ENCODE measurements around the gene SLC39A11. TPM values are rescaled to one million over a fixed set of nuclear protein-coding genes. Genes with fewer than 3 reads are reported as not detected.

The SLC39A11 gene
- total and polyA plus RNA-seq, 2 of the 13 experiments (the other 11 are each of a cell fraction or from before 2014, with no cell fraction given), result 17.2 to 31.5 TPM

DNA sequence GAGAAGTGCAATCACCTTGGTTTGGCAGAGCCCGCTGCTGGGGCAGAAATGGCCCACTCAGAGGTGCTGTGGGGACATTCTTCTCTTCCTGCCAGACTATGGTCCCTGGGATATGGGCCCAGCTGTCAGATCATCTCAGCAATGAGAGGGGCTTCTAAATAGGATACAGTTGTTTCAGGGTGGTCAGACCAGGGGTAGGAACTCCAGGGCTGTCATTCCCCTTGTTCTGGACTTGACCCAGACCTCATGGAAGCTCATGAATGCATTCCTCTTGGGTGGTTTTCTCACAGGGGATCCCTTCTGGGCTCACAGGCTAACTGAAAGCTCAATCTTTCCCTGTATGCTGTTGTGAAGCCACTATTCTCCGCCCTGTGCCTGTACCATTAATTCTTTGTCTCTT is 347.2 kb downstream of the SLC39A11 start:
- ChIA-PET POLR2A (no interaction called here), CTCF (ENCODE audit: low intra/inter-chr PET ratio, low total read pairs) (no interaction called here)
- intact Hi-C loops (cut with micrococcal nuclease; ENCODE audit: unreplicated experiment), result no loop called here
- WGBS (ENCODE audit: low lambda C conversion rate), result 100% methylated on average over 2 of the region's 2 CpGs
- Histone ChIP-seq H3K4me3 (replicated peaks in 1 of 3; ENCODE audit: insufficient read depth in 1 of 3, low read depth in 2 of 3, low read length in 3 of 3) (no peak overlapping the region), H3K4me1 (ENCODE audit: insufficient read depth, low read length) (peaks cover 27% of the 10 kb centered on the region), H4K20me1 (ENCODE audit: insufficient read depth, low read length) (no peaks in the 10 kb centered on the region), H3K9ac (ENCODE audit: insufficient read depth, low read depth, low read length) (no peak overlapping the region), H3K79me2 (ENCODE audit: insufficient read depth, low read length) (no peaks in the 10 kb centered on the region), H3K9me3 (ENCODE audit: low read length) (no peaks in the 10 kb centered on the region), H3K27ac (ENCODE audit: extremely low read length, insufficient read depth, low read length) (no peak overlapping the region), H3K36me3 (replicated peaks in 1 of 2; ENCODE audit: control insufficient read depth in 1 of 2, insufficient read depth in 2 of 2, low read length in 2 of 2) (no peaks in the 10 kb centered on the region), H2AFZ (ENCODE audit: low read length) (no peak overlapping the region), H3K4me2 (ENCODE audit: low read depth, low read length) (no peak overlapping the region), H3K27me3 (ENCODE audit: control insufficient read depth in 1 of 2, insufficient read depth in 2 of 2, low read length in 2 of 2) (no peaks in the 10 kb centered on the region)
- no TSS peak for BruUV-seq (replicated peaks)
- in situ Hi-C loops (cut with HindIII; ENCODE audit: extremely low pct_ligation_motif_present, low pct_unique_long_range_greater_than_20kb), result no loop called here
- ATAC-seq (no peak), FAIRE-seq (no peak), DNase-seq (ENCODE audit: low spot score) (no peak)
- TF ChIP-seq ZNF282 (IDR thresholded peaks at IDR 0.05; ENCODE audit: partially characterized antibody), result no peak
- TF ChIP-seq MAFF (IDR thresholded peaks at IDR 0.05; ENCODE audit: low read depth, low read length), result no peak
- TF ChIP-seq, protein P1, sequence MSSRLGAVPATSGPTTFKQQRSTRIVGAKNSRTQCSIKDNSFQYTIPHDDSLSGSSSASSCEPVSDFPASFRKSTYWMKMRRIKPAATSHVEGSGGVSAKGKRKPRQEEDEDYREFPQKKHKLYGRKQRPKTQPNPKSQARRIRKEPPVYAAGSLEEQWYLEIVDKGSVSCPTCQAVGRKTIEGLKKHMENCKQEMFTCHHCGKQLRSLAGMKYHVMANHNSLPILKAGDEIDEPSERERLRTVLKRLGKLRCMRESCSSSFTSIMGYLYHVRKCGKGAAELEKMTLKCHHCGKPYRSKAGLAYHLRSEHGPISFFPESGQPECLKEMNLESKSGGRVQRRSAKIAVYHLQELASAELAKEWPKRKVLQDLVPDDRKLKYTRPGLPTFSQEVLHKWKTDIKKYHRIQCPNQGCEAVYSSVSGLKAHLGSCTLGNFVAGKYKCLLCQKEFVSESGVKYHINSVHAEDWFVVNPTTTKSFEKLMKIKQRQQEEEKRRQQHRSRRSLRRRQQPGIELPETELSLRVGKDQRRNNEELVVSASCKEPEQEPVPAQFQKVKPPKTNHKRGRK (CRISPR knock-in tag; IDR thresholded peaks at IDR 0.05), result no peak
- TF ChIP-seq, protein P2, sequence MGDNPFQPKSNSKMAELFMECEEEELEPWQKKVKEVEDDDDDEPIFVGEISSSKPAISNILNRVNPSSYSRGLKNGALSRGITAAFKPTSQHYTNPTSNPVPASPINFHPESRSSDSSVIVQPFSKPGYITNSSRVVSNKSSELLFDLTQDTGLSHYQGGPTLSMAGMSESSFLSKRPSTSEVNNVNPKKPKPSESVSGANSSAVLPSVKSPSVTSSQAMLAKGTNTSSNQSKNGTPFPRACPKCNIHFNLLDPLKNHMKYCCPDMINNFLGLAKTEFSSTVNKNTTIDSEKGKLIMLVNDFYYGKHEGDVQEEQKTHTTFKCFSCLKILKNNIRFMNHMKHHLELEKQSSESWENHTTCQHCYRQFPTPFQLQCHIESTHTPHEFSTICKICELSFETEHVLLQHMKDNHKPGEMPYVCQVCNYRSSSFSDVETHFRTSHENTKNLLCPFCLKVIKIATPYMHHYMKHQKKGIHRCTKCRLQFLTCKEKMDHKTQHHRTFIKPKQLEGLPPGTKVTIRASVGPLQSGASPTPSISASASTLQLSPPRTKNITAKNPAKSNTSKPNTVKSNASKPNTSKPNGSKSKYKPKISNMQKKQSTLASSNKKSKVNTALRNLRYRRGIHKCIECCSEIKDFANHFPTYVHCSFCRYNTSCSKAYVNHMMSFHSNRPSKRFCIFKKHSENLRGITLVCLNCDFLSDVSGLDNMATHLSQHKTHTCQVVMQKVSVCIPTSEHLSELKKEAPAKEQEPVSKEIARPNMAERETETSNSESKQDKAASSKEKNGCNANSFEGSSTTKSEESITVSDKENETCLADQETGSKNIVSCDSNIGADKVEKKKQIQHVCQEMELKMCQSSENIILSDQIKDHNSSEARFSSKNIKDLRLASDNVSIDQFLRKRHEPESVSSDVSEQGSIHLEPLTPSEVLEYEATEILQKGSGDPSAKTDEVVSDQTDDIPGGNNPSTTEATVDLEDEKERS (CRISPR knock-in tag; IDR thresholded peaks at IDR 0.05), result no peak
- TF ChIP-seq NFRKB (IDR thresholded peaks at IDR 0.05), result no peak
- TF ChIP-seq ZNF430 (CRISPR knock-in tag; IDR thresholded peaks at IDR 0.05), result no peak
- TF ChIP-seq, protein P3, sequence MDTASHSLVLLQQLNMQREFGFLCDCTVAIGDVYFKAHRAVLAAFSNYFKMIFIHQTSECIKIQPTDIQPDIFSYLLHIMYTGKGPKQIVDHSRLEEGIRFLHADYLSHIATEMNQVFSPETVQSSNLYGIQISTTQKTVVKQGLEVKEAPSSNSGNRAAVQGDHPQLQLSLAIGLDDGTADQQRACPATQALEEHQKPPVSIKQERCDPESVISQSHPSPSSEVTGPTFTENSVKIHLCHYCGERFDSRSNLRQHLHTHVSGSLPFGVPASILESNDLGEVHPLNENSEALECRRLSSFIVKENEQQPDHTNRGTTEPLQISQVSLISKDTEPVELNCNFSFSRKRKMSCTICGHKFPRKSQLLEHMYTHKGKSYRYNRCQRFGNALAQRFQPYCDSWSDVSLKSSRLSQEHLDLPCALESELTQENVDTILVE (CRISPR knock-in tag; IDR thresholded peaks at IDR 0.05), result no peak
- TF ChIP-seq ZNF644 (CRISPR knock-in tag; IDR thresholded peaks at IDR 0.05; ENCODE audit: low read depth), result no peak

All from HepG2 (cell line).